Measurements from ENCODE around the gene SIVA1. TPM values are rescaled to one million over a fixed set of nuclear protein-coding genes. Genes with fewer than 3 reads are reported as not detected.

SIVA1 gene
- total and polyA plus RNA-seq, 2 of the 4 experiments (the other 2 are of a cell fraction), result 166 to 184 TPM

DNA sequence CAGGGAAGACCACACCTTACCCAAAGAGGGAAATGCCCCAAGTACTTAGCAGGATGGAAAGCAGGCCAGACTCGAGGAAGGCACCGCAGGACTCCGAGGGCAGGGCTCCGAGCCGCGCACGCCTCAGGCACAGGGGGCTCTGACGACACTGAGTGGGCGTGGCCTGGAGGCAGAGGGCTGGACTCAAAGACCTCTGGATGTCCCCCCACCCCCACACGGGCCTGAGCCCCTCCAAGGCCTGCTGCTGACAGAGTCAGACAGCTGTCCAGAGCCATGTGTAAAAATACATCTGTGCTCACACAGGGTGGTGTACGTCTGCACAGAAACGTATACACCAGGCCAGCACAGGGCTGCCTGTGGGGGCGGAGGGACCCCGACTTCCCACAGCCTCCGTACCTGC lies 41.2 kb downstream of the SIVA1 start:
- peaks cover 3 to 59% of the 10 kb centered on the region in 2 experiments; a peak in 3 of 4 replicates for H3K79me1 ChIP-seq (ENCODE audit: low read depth in 1 of 2, low read length in 2 of 2)
- dilution Hi-C loops (cut with HindIII; ENCODE audit: low sequenced_read_pairs, unreplicated experiment) (no loop called here), intact Hi-C loops (cut with micrococcal nuclease) (loop anchor here (2.0 kb wide), 1 partner anchor 71 kb away; the partner anchor contains the start of gene CEP170B), in situ Hi-C loops (cut with MboI; ENCODE audit: low sequenced_read_pairs) (no loop called here)
- peak overlapping the region; percentile 73 for H3K4me2 ChIP-seq (ENCODE audit: low read depth, low read length)
- peak overlapping the region; percentile 80 for H3K4me3 ChIP-seq (ENCODE audit: insufficient read depth, low read depth, low read length)
- CTCF ChIA-PET, result no interaction called here
- no peaks in the 10 kb centered on the region for H3K27me3 ChIP-seq (ENCODE audit: control insufficient read depth, insufficient read depth, low read length)
- ATAC-seq (ENCODE audit: low read depth) (peak; percentile 57), DNase-seq (peak; percentile 66)
- H2BK120ac ChIP-seq (ENCODE audit: low read depth, low read length), result no peak overlapping the region
- H3K14ac ChIP-seq (replicated peaks; ENCODE audit: low read depth, low read length), result peak overlapping the region; percentile 56; the same call in 1 of the 2 replicates
- H4K8ac ChIP-seq (ENCODE audit: low read depth in 2 of 2, low read length in 2 of 2), result peak overlapping the region in 1 of 2 experiments; percentile 17; a peak in 1 of 4 replicates
- peaks cover 21% of the 10 kb centered on the region for H3K4me1 ChIP-seq (ENCODE audit: control insufficient read depth, insufficient read depth, low read length)
- H4K91ac ChIP-seq (ENCODE audit: insufficient read depth, low read depth, low read length), result no peak overlapping the region; the same call in 1 of the 2 replicates
- peak overlapping the region; percentile 83 for H3K27ac ChIP-seq (ENCODE audit: insufficient read depth, low read length)
- H3K56ac ChIP-seq (ENCODE audit: extremely low read depth, insufficient read depth, low read length), result peak overlapping the region; percentile 70; the same call in 1 of the 2 replicates
- H2AK9ac ChIP-seq (replicated peaks; ENCODE audit: low read depth, low read length, poor library complexity), result peak overlapping the region; percentile 99
- WGBS, 2 experiments (ENCODE audit: extremely low coverage in 2 of 2, insufficient read length in 1 of 2), result 7% methylated on average over 7 of the region's 15 CpGs; no CpG with 5 or more reads in 1 of the 2 experiments
- H2BK20ac ChIP-seq (ENCODE audit: low read depth, low read length), result no peak overlapping the region
- H2AK5ac ChIP-seq (ENCODE audit: low read depth, low read length), result peak overlapping the region; percentile 41
- peak overlapping the region; percentile 49 for H2BK5ac ChIP-seq (ENCODE audit: low read depth, low read length, poor library complexity, severe bottlenecking)
- H3K9me3 ChIP-seq (ENCODE audit: control insufficient read depth, insufficient read depth, low read length), result no peaks in the 10 kb centered on the region
- peaks cover 58% of the 10 kb centered on the region for H4K20me1 ChIP-seq (ENCODE audit: insufficient read depth, low read length)
- TSS peak; percentile 46 for BruUV-seq (replicated peaks)
- no peak overlapping the region for H3K18ac ChIP-seq (ENCODE audit: low read depth, low read length)
- H3K9me1 ChIP-seq (ENCODE audit: insufficient read depth, low read length), result peaks cover 10% of the 10 kb centered on the region
- peak overlapping the region; percentile 90 for H3K23ac ChIP-seq (ENCODE audit: low read depth, low read length)
- H4K5ac ChIP-seq (ENCODE audit: low read depth, low read length), result no peak overlapping the region
- peak overlapping the region; percentile 86 for H2AFZ ChIP-seq (replicated peaks; ENCODE audit: low read length, poor library complexity)
- POLR2A ChIA-PET (ENCODE audit: unreplicated experiment), result no interaction called here
- peaks cover 28% of the 10 kb centered on the region for H3K36me3 ChIP-seq (ENCODE audit: control insufficient read depth, insufficient read depth, low read length)
- peak overlapping the region; percentile 76 for H3K4ac ChIP-seq (ENCODE audit: low read depth, low read length)
- no peak overlapping the region for H2BK15ac ChIP-seq (ENCODE audit: low read depth, low read length)
- peak overlapping the region; percentile 88 for H3K9ac ChIP-seq (ENCODE audit: low read depth, low read length)
- TF ChIP-seq MXI1 (IDR thresholded peaks at IDR 0.05; ENCODE audit: borderline replicate concordance, low read depth, low read length), result peak; percentile 54; the same call in 1 of the 2 replicates
- TF ChIP-seq RFX5 (IDR thresholded peaks at IDR 0.05; ENCODE audit: low read depth, low read length), result no peak
- TF ChIP-seq MAZ (IDR thresholded peaks at IDR 0.05; ENCODE audit: borderline replicate concordance, low read depth, low read length), result peak; percentile 53
- no peak for TF ChIP-seq RCOR1 (IDR thresholded peaks at IDR 0.05; ENCODE audit: insufficient replicate concordance, low read length)
- no peak for TF ChIP-seq ELK1 (IDR thresholded peaks at IDR 0.05; ENCODE audit: borderline replicate concordance, low read depth, low read length)
- TF ChIP-seq CHD1 (IDR thresholded peaks at IDR 0.05; ENCODE audit: low read depth, low read length), result no peak
- TF ChIP-seq, protein P1, sequence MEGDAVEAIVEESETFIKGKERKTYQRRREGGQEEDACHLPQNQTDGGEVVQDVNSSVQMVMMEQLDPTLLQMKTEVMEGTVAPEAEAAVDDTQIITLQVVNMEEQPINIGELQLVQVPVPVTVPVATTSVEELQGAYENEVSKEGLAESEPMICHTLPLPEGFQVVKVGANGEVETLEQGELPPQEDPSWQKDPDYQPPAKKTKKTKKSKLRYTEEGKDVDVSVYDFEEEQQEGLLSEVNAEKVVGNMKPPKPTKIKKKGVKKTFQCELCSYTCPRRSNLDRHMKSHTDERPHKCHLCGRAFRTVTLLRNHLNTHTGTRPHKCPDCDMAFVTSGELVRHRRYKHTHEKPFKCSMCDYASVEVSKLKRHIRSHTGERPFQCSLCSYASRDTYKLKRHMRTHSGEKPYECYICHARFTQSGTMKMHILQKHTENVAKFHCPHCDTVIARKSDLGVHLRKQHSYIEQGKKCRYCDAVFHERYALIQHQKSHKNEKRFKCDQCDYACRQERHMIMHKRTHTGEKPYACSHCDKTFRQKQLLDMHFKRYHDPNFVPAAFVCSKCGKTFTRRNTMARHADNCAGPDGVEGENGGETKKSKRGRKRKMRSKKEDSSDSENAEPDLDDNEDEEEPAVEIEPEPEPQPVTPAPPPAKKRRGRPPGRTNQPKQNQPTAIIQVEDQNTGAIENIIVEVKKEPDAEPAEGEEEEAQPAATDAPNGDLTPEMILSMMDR (conservative IDR thresholded peaks at IDR 0.05; ENCODE audit: low read depth, low read length), result no peak
- no peak for TF ChIP-seq POLR2A (IDR thresholded peaks at IDR 0.05; ENCODE audit: low read depth, low read length)
- no peak for TF ChIP-seq FOS (IDR thresholded peaks at IDR 0.05; ENCODE audit: low read depth, low read length)
- no peak for TF ChIP-seq MAFK (IDR thresholded peaks at IDR 0.05; ENCODE audit: low read depth, low read length)
- TF ChIP-seq NFE2L2 (IDR thresholded peaks at IDR 0.05; ENCODE audit: low read depth, low read length), result no peak
- no peak for TF ChIP-seq RAD21 (IDR thresholded peaks at IDR 0.05; ENCODE audit: low read length)
